Activated CD8-positive, alpha-beta T cell treated with anti-CD3 and anti-CD28 coated beads for 36 hours (primary cell): ENCODE measurements around the gene ANKRD63. TPM values are rescaled to one million over a fixed set of nuclear protein-coding genes. Genes with fewer than 3 reads are reported as not detected.
A peak's percentile ranks its signal among the peaks of the same experiment; 100 is the strongest.

ENCODE experiments used
- ATAC-seq: fragments of 200-7000 bp; cut with Tn5 transposase; one replicate; pipeline ENCODE4 v1.10.0; 2021; ENCODE audit warnings: mild to moderate bottlenecking, moderate library complexity
- CTCF ChIA-PET: fragments of 350-600 bp; sonication (Branson Sonifier 250); formaldehyde crosslinking; loops from one replicate; lab custom pipeline; 2021; ENCODE audit warnings: antibody characterized with exemption; lab: Charles Lee
- POLR2A ChIA-PET: fragments of 350-600 bp; sonication (Branson Sonifier 250); formaldehyde crosslinking; loops from one replicate; lab custom pipeline; 2021; ENCODE audit warnings: antibody characterized with exemption; lab: Charles Lee
- DNase-seq: peaks from one replicate; pipeline ENCODE4 v3.0.0-alpha.2; 2020
- H3K27ac Mint-ChIP-seq: one replicate; pipeline ENCODE4 v1.8.0; 2021; ENCODE audit warnings: mild to moderate bottlenecking, mixed read lengths
- H3K27me3 Mint-ChIP-seq: one replicate; pipeline ENCODE4 v1.8.0; 2021; ENCODE audit warnings: mixed read lengths
- H3K36me3 Mint-ChIP-seq: one replicate; pipeline ENCODE4 v1.8.0; 2021; ENCODE audit warnings: low read depth, mixed read lengths
- H3K4me1 Mint-ChIP-seq: one replicate; pipeline ENCODE4 v1.8.0; 2021; ENCODE audit warnings: low read depth, mixed read lengths
- H3K4me3 Mint-ChIP-seq: one replicate; pipeline ENCODE4 v1.8.0; 2021; ENCODE audit warnings: mild to moderate bottlenecking, moderate library complexity, mixed read lengths
- H3K9me3 Mint-ChIP-seq: one replicate; pipeline ENCODE4 v1.8.0; 2021; ENCODE audit warnings: mixed read lengths
- CTCF ChIP-seq: fragments of 200-600 bp; IDR thresholded peaks from one replicate; pipeline ENCODE4 v1.8.0; 2022; ENCODE audit warnings: antibody characterized with exemption, mild to moderate bottlenecking
- intact Hi-C: fragments of 100-400 bp; cut with micrococcal nuclease; formaldehyde crosslinking; loops from one replicate; pipeline ENCODE4 v1.10.0; 2022
- total RNA-seq, 2 experiments: library from RNA; stranded (reverse); gene quantifications; one replicate each; pipeline ENCODE4 v1.2.3, GENCODE V29; 2021

ANKRD63 gene
- total RNA-seq, 2 experiments from 2014 or later = not detected

- H3K27me3 Mint-ChIP-seq = no peaks in the 10 kb centered on the region
- peaks cover 37% of the 10 kb centered on the region for H3K4me1 Mint-ChIP-seq
- no peaks in the 10 kb centered on the region for H3K36me3 Mint-ChIP-seq
- intact Hi-C loops = loop anchor here (1.0 kb wide), 1 partner anchor 32 kb away; no protein-coding TSS in a partner anchor
- H3K4me3 Mint-ChIP-seq = no peak overlapping the region
- ATAC-seq = no peak
- no peak for TF ChIP-seq CTCF
- POLR2A ChIA-PET = interaction anchor here (3.9 kb wide), 1 partner anchor 33 kb away, joined by 22 read pairs; no protein-coding TSS in a partner anchor
- CTCF ChIA-PET = interaction anchor here (0.7 to 23.8 kb wide), 16 partner anchors 10 to 271 kb away, joined by 3 to 595 read pairs (median 8); partner anchors contain the start of genes ANKRD63, CCDC9B and INAFM2
- no peak overlapping the region for H3K27ac Mint-ChIP-seq
- no peaks in the 10 kb centered on the region for H3K9me3 Mint-ChIP-seq
- no peak for DNase-seq
Measured at GRCh38 chr15:40310993-40311392, 28.1 kb upstream of the ANKRD63 start.

GRCh38 chr15:40310001-40310959 is 27.4 kb upstream of the ANKRD63 start:
- peak overlapping the region; percentile 97 for H3K27ac Mint-ChIP-seq
- ChIA-PET POLR2A (interaction anchor here (1.3 to 4.1 kb wide), 4 partner anchors 13 to 33 kb away, joined by 4 to 37 read pairs (median 17); partner anchors contain the start of genes ANKRD63 and INAFM2), CTCF (interaction anchor here (0.6 to 23.8 kb wide), 37 partner anchors 9 to 269 kb away, joined by 3 to 595 read pairs (median 4); partner anchors contain the start of genes ANKRD63, BAHD1, CCDC9B and INAFM2)
- H3K4me1 Mint-ChIP-seq = peaks cover 40% of the 10 kb centered on the region
- no peaks in the 10 kb centered on the region for H3K27me3 Mint-ChIP-seq
- H3K36me3 Mint-ChIP-seq = no peaks in the 10 kb centered on the region
- peak overlapping the region; percentile 95 for H3K4me3 Mint-ChIP-seq
- DNase-seq (peak; percentile 80), ATAC-seq (peak; percentile 37)
- intact Hi-C loops = loop anchor here (1.0 kb wide), 1 partner anchor 31 kb away; no protein-coding TSS in a partner anchor
- peak; percentile 93 for TF ChIP-seq CTCF
- H3K9me3 Mint-ChIP-seq = no peaks in the 10 kb centered on the region

GRCh38 chr15:40309344-40309862 is 26.5 kb upstream of the ANKRD63 start:
- H3K27me3 Mint-ChIP-seq = no peaks in the 10 kb centered on the region
- ChIA-PET POLR2A (interaction anchor here (0.9 to 4.1 kb wide), 9 partner anchors 8 to 32 kb away, joined by 4 to 37 read pairs (median 8); partner anchors contain the start of genes ANKRD63 and INAFM2), CTCF (interaction anchor here (0.6 to 23.8 kb wide), 37 partner anchors 8 to 268 kb away, joined by 3 to 595 read pairs (median 4); partner anchors contain the start of genes ANKRD63, BAHD1, CCDC9B and INAFM2)
- peak overlapping the region; percentile 97 for H3K27ac Mint-ChIP-seq
- peaks cover 44% of the 10 kb centered on the region for H3K4me1 Mint-ChIP-seq
- intact Hi-C loops = no loop called here
- no peaks in the 10 kb centered on the region for H3K36me3 Mint-ChIP-seq
- no peak for TF ChIP-seq CTCF
- no peak for DNase-seq
- ATAC-seq = no peak
- no peaks in the 10 kb centered on the region for H3K9me3 Mint-ChIP-seq
- peak overlapping the region; percentile 95 for H3K4me3 Mint-ChIP-seq

GRCh38 chr15:40307421-40308211 is 24.8 kb upstream of the ANKRD63 start, which contains the start of gene PLCB2:
PLCB2 (minus strand) TSS chr15:40307935; CDS start chr15:40307672, 263 bp downstream.
- peak; percentile 35 for TF ChIP-seq CTCF
- peak; percentile 78 for ATAC-seq

More at GRCh38 chr15:40307421-40308211, 24.8 kb upstream of the ANKRD63 start, which contains the start of gene PLCB2:
- DNase-seq = peak; percentile 84
- Mint-ChIP-seq H3K27me3 (no peaks in the 10 kb centered on the region), H3K36me3 (peaks cover 12% of the 10 kb centered on the region), H3K27ac (peak within 1 kb of the TSS; percentile 97), H3K4me3 (peak within 1 kb of the TSS; percentile 95), H3K4me1 (peaks cover 36% of the 10 kb centered on the region), H3K9me3 (no peaks in the 10 kb centered on the region)
- POLR2A ChIA-PET = interaction anchor here (0.6 to 4.1 kb wide), 19 partner anchors 9 to 339 kb away, joined by 3 to 37 read pairs (median 5); partner anchors contain the start of genes ANKRD63, BAHD1, BUB1B and INAFM2
- CTCF ChIA-PET = interaction anchor here (0.6 to 23.8 kb wide), 22 partner anchors 8 to 259 kb away, joined by 3 to 595 read pairs (median 4); partner anchors contain the start of genes ANKRD63, CCDC9B and INAFM2
- intact Hi-C loops = no loop called here
